ENCODE data around the gene MMAA. TPM values are rescaled to one million over a fixed set of nuclear protein-coding genes. Genes with fewer than 3 reads are reported as not detected.
"Not testable (repeated sequence)": the region's sequence is repeated elsewhere in the genome, so short reads cannot be mapped to it uniquely, and the experiment has no call there.

MMAA gene
- total and polyA plus RNA-seq, 4 donors, result 6.5 to 14.0 (median 8.9) TPM

DNA sequence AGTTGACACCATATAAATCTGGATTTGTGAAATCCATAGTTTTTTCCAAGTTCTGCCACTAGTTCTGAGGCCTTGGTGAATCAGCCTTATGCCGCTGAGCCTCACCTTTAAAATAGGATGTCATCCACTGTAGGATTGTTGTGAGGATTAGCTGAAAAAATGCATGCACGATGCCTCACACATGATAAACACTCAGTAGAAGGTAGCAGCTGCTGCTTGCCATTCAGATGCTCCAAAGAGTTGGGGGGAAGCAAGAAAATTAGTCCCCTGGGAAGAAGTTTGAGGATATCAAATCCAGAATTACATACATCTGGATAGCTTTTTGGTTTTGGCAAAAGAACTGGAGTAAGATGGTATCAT, 7.4 kb downstream of the MMAA start:
- Histone ChIP-seq H3K4me1 (ENCODE audit: control insufficient read depth in 5 of 5, insufficient read depth in 5 of 5, low read length in 5 of 5) (peaks cover 0 to 5% (median 0%) of the 10 kb centered on the region in 5 donors), H3K9me3 (ENCODE audit: control insufficient read depth in 4 of 4, insufficient read depth in 3 of 4, low read length in 3 of 4) (no peaks in the 10 kb centered on the region), H3K27ac (ENCODE audit: low read depth in 1 of 2, low read length in 1 of 2) (no peak overlapping the region), H3K27me3 (ENCODE audit: control insufficient read depth in 3 of 3, insufficient read depth in 3 of 3, low read length in 2 of 3) (no peaks in the 10 kb centered on the region), H3K36me3 (ENCODE audit: control insufficient read depth in 4 of 4, insufficient read depth in 4 of 4, low read length in 4 of 4) (peaks cover 0 to 1% (median 0%) of the 10 kb centered on the region in 4 donors), H3K9ac (ENCODE audit: insufficient read depth in 1 of 2, low read length in 2 of 2) (no peak overlapping the region), H3K4me3 (no peak overlapping the region)
- 88 to 89% methylated on average over 2 of the region's 2 CpGs for WGBS, 2 donors
- DNase-seq (no peak), ATAC-seq (ENCODE audit: insufficient read depth, low FRiP score) (no peak)
- TF ChIP-seq, protein P1, sequence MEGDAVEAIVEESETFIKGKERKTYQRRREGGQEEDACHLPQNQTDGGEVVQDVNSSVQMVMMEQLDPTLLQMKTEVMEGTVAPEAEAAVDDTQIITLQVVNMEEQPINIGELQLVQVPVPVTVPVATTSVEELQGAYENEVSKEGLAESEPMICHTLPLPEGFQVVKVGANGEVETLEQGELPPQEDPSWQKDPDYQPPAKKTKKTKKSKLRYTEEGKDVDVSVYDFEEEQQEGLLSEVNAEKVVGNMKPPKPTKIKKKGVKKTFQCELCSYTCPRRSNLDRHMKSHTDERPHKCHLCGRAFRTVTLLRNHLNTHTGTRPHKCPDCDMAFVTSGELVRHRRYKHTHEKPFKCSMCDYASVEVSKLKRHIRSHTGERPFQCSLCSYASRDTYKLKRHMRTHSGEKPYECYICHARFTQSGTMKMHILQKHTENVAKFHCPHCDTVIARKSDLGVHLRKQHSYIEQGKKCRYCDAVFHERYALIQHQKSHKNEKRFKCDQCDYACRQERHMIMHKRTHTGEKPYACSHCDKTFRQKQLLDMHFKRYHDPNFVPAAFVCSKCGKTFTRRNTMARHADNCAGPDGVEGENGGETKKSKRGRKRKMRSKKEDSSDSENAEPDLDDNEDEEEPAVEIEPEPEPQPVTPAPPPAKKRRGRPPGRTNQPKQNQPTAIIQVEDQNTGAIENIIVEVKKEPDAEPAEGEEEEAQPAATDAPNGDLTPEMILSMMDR (IDR thresholded peaks at IDR 0.05; ENCODE audit: control extremely low read depth, extremely low read depth), result no peak

DNA sequence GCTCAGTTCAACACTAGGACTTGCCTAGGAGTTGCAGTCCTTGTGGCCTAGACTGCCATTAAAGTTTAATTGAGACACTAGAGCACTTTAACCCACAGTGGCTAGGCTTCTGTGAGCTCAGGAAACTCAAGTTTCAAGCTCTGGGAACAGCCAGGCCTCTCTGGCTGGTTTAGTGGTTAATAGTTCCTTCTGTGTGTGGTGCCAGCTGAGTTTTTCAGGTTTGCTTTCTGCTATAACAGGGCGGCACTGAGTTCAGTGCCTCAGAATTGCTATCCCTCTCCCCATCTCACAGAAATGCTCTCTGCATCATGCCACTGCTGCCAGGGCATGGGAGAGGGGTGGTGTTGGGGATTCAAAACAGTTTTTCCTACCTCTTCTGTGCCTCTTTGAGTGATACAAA, 15.9 kb downstream of the MMAA start:
- no peak overlapping the region for H3K27ac ChIP-seq (ENCODE audit: low read depth in 1 of 2, low read length in 1 of 2)
- no peak overlapping the region for H3K9ac ChIP-seq (ENCODE audit: insufficient read depth in 1 of 2, low read length in 2 of 2)
- H3K4me3 ChIP-seq, result no peak overlapping the region
- H3K4me1 ChIP-seq (ENCODE audit: control insufficient read depth in 5 of 5, insufficient read depth in 5 of 5, low read length in 5 of 5), result peaks cover 0 to 1% (median 0%) of the 10 kb centered on the region in 5 donors
- 81 to 86% methylated on average over 1 of the region's 1 CpG for WGBS, 2 donors
- TF ChIP-seq, protein P1 (IDR thresholded peaks at IDR 0.05; ENCODE audit: control extremely low read depth, extremely low read depth), result no peak
- peaks cover 0 to 5% (median 2%) of the 10 kb centered on the region in 4 donors for H3K36me3 ChIP-seq (ENCODE audit: control insufficient read depth in 4 of 4, insufficient read depth in 4 of 4, low read length in 4 of 4)
- no peak for DNase-seq
- H3K27me3 ChIP-seq (ENCODE audit: control insufficient read depth in 3 of 3, insufficient read depth in 3 of 3, low read length in 2 of 3), result no peaks in the 10 kb centered on the region
- ATAC-seq (ENCODE audit: insufficient read depth, low FRiP score), result no peak
- no peaks in the 10 kb centered on the region for H3K9me3 ChIP-seq (ENCODE audit: control insufficient read depth in 4 of 4, insufficient read depth in 3 of 4, low read length in 3 of 4)

DNA sequence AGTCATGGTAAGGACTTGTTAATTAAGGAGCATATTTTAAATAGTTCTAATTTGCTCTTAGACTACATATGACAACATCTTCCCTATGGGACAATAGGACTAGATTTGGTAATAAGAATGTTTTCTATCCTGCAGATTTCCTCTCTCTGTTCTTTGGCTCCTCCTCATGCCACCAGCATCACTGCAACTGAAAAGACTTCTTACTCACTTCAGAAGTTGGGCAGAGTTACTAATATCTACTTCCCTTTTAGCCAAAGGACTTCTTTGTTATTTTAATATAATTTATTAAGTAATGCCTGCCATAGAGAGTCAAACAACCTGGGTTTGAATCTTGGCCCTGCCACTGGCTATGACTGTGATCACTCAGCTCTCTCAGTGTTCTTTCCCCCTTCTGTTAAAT, 16.4 kb downstream of the MMAA start:
- DNase-seq (no peak), ATAC-seq (ENCODE audit: insufficient read depth, low FRiP score) (no peak)
- Histone ChIP-seq H3K27me3 (ENCODE audit: control insufficient read depth in 3 of 3, insufficient read depth in 3 of 3, low read length in 2 of 3) (no peaks in the 10 kb centered on the region), H3K4me1 (ENCODE audit: control insufficient read depth in 5 of 5, insufficient read depth in 5 of 5, low read length in 5 of 5) (peaks cover 0 to 1% (median 0%) of the 10 kb centered on the region in 5 donors), H3K27ac (ENCODE audit: low read depth in 1 of 2, low read length in 1 of 2) (no peak overlapping the region), H3K9me3 (ENCODE audit: control insufficient read depth in 4 of 4, insufficient read depth in 3 of 4, low read length in 3 of 4) (no peaks in the 10 kb centered on the region), H3K9ac (ENCODE audit: insufficient read depth in 1 of 2, low read length in 2 of 2) (no peak overlapping the region), H3K36me3 (ENCODE audit: control insufficient read depth in 4 of 4, insufficient read depth in 4 of 4, low read length in 4 of 4) (peaks cover 0 to 5% (median 3%) of the 10 kb centered on the region in 4 donors), H3K4me3 (no peak overlapping the region)
- TF ChIP-seq, protein P1 (IDR thresholded peaks at IDR 0.05; ENCODE audit: control extremely low read depth, extremely low read depth), result no peak

DNA sequence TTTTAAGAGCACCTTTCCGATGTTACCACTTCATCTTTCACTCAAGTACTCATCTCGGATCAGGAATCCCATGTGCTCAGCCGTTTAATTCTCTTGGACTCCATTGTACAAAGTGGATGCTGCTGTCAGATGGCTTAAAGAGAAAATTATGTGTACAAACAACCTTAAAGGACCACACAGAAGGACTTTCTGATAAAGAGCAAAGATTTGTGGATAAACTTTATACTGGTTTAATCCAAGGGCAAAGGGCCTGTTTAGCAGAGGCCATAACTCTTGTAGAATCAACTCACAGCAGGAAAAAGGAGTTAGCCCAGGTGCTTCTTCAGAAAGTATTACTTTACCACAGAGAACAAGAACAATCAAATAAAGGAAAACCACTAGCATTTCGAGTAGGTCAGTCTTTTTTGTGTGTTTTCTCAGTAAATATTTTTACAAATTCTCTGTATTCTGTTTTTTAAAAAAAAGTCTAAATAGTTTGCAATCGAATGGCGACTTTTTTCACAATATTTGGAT, 20.1 kb downstream of the MMAA start:
- H3K27me3 ChIP-seq (ENCODE audit: control insufficient read depth in 3 of 3, insufficient read depth in 3 of 3, low read length in 2 of 3), result no peaks in the 10 kb centered on the region
- H3K9me3 ChIP-seq (ENCODE audit: control insufficient read depth in 4 of 4, insufficient read depth in 3 of 4, low read length in 3 of 4), result no peaks in the 10 kb centered on the region
- H3K4me3 ChIP-seq, result no peak overlapping the region
- no peak overlapping the region for H3K27ac ChIP-seq (ENCODE audit: low read depth in 1 of 2, low read length in 1 of 2)
- TF ChIP-seq, protein P1 (IDR thresholded peaks at IDR 0.05; ENCODE audit: control extremely low read depth, extremely low read depth), result no peak
- WGBS, 2 donors, result 85 to 89% methylated on average over 6 of the region's 6 CpGs
- DNase-seq, result no peak
- no peak overlapping the region for H3K9ac ChIP-seq (ENCODE audit: insufficient read depth in 1 of 2, low read length in 2 of 2)
- H3K36me3 ChIP-seq (ENCODE audit: control insufficient read depth in 4 of 4, insufficient read depth in 4 of 4, low read length in 4 of 4), result peaks cover 0 to 4% (median under 1%) of the 10 kb centered on the region in 4 donors
- H3K4me1 ChIP-seq (ENCODE audit: control insufficient read depth in 5 of 5, insufficient read depth in 5 of 5, low read length in 5 of 5), result peaks cover 0 to 1% (median 0%) of the 10 kb centered on the region in 5 donors
- ATAC-seq (ENCODE audit: insufficient read depth, low FRiP score), result no peak

DNA sequence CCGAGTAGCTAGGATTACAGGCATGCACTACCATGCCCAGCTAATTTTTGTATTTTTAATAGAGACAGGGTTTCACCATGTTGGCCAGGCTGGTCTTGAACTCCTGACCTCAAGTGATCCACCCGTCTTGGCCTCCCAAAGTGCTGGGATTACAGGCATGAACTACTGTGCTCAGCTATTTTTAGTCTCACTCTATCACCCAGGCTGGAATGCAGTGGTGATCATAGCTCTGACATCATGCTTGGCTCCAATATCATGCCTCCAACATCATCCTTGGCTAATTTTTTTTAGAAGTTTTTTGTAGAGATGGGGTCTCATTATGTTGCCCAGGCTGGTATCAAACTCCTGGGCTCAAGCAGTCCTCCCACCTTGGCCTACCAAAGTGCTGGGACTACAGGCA, 21.1 kb downstream of the MMAA start:
- not testable (repeated sequence) for H3K27me3 ChIP-seq (ENCODE audit: control insufficient read depth in 3 of 3, insufficient read depth in 3 of 3, low read length in 2 of 3); H3K36me3 ChIP-seq (ENCODE audit: control insufficient read depth in 4 of 4, insufficient read depth in 4 of 4, low read length in 4 of 4); ATAC-seq (ENCODE audit: insufficient read depth, low FRiP score); H3K9ac ChIP-seq (ENCODE audit: insufficient read depth in 1 of 2, low read length in 2 of 2); H3K27ac ChIP-seq (ENCODE audit: low read depth in 1 of 2, low read length in 1 of 2); H3K9me3 ChIP-seq (ENCODE audit: control insufficient read depth in 4 of 4, insufficient read depth in 3 of 4, low read length in 3 of 4); H3K4me1 ChIP-seq (ENCODE audit: control insufficient read depth in 5 of 5, insufficient read depth in 5 of 5, low read length in 5 of 5); H3K4me3 ChIP-seq
- peak in 2 of 3 donors; percentile 15 to 27 for DNase-seq
- WGBS, 2 donors, result 78 to 85% methylated on average over 2 of the region's 2 CpGs

Data from lung (tissue), 12 donors.